Right kidney (tissue), 1 donor: ENCODE data around the gene ST6GALNAC4.

Experiments
- DNase-seq: peaks from one replicate; pipeline ENCODE4 v3.0.0-alpha.2; 2016

The ST6GALNAC4 gene

DNA sequence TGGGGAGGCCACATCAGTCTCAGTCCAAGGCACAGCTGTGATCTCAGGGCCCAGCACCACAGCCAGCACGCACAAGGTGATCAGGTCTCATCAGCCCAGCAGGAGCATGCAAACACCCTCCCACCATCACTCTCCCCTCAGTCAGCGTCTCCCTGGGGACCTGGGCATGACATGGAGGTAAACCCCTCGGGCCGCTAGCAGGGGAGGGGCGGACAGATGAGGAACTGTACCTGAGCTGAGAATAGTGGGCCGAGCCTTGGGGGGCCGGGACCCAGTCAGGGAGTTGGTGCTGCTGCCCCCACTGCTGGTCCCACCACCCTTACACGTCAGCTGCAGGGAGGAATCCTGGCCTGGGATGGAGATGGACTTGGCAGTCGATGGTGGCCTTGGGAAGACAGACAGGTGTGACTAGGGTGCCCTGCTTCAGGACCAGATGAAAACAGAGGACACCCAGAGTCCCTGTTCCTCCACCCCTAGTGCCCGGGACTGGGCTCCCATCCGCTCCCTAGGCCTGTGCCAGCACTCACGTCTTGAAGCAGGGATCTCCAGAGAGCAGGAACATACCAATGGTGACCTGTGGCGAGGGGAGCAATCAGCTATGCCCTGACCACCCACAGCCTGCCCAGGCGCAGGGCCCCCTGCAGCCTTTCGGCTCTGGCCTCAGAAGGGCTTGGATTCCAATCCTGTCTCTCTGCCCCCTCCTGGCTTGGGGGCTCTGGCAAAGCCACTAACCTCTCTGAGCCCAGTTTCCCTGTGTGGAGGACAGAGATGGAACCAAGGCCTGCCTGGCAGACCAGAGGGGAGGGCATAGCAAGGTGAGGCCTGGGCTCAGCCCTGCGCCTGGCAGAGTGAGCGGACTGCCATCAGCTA lies 31.2 kb upstream of the ST6GALNAC4 start:
- no peak for DNase-seq

DNA sequence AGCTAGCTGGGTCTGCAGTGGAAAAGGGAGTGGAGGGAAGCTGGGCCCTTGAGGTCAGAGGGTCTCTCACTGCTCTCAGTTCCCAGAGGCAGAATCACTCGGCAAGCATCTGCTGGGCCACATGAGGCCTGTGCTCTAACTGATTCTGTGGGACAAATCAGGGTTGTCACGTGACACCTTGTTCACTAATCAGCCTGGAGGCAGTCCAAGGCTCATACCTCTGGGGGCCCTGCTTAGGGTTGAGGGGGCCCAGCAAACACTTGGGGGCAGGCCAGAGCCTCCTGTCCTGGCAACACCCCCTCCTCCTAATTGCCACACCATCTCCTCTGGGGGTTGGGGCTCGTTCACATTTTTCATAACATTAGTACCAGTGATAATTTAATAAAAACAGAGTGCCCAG lies 29.9 kb upstream of the ST6GALNAC4 start:
- DNase-seq = no peak

DNA sequence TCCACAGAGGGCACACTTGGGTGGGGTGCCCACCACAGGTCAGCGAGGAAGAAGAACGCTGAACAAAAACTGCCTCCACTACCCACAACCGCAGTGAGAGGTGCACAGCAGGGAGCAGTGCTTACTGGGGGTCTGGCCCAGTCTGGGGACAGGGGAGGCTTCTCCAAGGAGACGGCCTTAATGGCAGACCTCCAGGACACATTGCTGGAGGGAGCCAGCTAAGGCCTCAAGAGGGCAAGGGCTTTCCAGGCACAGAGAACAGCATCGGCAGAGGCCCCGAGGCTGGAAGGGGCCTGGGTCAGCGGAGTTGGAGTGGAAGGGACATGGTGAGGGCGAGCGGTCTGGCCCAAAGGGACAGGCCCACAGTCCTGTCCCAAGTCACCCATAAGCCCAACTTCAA lies 29.1 kb upstream of the ST6GALNAC4 start:
- no peak for DNase-seq

DNA sequence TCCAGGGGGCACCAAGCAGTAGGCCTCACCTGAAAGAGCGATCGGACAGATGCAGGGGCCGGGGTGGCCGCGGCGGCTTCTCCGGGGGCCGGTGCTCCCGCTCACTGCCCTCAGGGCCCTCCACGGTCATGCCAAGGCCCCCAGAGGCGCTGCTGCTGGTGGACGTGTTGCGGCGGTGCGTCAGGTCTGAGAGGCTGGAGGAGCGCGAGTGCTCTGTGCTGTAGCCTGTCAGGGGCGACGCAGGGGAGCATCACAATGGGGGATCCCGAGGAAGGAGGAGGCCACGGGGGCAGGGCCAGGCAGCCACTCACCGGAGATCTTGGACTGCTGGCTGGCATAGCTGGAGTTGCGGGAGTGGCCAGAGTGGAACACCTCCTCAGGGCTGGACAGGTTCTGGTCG lies 28.5 kb upstream of the ST6GALNAC4 start:
- DNase-seq = no peak

DNA sequence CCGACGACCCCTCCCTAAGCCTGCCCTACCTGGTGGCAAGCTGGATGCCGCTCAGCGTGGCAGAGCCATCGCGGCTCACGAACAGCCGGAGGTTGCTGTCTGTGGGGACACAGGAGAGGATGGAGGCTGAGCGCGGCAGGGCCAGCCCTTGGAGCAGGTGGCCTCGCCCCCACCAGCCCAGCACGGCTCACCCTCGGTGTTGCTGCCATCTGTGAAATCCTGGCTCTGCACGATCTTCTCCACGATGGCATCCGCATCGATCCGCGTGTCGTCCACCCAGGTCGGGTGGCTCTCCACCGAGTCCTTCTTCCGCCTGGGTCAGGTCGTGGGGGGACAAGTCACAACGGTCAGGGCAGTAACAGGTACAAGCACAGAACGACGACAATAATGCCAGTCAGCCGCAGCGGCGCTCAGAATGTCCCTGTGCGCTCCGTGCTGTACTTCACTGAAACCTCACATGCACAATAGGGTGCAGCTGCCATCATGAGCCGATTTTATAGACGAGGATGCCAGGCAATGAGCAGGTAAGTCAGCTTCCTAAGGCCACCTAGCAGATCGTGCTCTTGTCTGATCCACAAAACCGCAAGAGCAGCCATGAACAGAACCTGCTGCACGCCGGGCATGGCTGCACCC lies 27.9 kb upstream of the ST6GALNAC4 start:
- DNase-seq = no peak

DNA sequence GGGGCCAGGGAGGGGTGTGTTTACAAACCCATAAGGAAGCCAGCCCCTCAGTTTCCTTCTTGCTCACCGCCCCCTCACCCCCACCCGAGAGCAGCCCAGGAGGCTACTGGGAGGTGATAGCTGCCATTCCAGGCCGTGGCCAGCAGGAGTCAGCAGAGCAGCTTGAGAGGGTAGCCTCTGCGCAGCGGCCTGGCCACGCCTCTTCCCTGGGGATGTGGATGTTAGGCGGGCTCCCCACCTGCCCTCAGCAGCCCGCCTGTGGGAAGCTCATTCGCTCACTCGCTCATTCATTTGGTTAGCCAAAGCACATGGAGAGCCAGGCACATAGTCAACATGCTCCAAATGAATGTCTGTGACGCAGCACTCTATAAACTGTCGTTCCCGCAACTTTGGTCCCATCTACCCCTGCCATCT lies 26.9 kb upstream of the ST6GALNAC4 start:
- no peak for DNase-seq

DNA sequence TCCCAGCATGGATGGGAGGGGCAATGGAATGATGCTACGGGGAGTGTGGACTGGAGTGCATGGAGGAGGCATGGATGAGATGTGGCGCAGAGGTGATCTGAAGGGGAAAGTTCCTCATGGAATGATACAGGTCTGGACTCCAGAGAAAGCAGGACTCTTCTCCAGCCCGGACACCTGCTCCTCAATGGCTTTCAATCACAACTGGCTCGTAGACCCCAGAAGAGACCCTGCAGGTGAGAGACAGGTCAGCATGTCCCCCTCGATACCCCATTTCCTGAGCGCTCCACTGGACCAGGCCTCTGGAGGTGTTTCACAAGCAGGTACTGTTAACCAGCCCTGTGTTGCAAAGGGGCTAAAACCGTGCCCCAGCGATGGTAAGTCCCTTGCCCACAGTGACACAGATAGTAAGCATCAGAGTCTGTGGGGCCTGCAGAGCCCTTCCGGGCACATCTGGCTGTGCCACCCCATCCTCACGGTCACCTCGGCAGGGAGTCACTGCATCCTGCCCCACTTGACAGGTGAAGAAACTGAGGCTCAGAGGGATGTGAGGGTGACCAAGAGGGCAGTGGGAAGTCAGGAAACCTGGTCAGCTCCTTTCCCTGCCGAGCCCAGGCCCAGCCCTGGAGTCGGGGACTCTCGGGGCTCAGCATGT lies 26.3 kb upstream of the ST6GALNAC4 start:
- DNase-seq = peak; percentile 44

DNA sequence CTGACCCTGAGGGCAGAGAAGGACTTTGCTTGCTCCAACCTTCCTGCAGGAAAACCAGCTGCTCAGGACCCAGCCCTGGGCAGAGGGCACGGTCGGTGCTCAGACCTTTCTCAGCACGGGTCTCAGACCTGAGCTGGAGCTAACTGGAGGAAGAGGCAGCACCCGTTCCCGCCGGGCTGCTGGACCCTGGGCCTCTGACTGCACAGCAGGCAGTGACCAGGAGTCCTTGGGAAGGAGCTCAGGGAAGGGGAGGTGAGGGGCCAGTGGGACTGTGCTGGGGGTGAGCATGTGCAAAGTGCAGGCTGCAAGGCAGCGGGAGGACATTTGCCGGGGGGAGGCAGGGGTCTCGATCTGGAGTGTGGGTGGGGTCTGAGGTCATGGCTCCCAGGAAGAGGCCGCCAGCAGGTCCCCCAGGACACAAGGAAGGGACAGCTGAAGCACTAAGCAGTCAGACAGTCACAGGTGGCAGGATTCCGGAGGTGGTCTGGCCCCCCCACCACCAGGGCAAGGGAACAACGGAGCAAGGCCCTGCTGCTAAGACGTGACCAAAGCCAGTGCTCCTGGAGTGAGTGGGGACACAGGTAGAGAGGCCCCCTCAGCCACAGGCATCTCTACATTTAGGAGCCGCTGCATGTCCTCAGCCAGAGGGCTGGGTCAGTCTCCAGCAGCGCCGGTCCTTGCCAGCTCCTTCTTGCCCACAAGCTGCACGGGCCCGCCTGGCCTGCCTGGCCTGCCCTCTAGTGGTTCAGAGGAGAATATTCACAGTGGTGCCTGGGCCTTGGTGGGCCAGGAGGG lies 25.6 kb upstream of the ST6GALNAC4 start:
- peak; percentile 58 for DNase-seq

DNA sequence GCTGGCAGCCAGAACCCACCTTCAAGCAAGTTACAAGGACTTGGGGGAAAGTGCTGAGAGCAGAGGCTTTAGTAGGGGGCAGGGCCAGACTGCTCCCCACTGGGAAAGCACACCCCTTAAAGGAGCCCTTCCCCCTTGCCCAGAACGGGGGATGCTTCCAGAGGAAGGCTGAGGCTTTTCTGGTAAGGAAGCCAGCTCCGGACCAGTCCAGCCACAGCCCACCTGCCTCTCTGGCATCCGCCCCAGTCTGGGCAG lies 25.0 kb upstream of the ST6GALNAC4 start:
- no peak for DNase-seq

DNA sequence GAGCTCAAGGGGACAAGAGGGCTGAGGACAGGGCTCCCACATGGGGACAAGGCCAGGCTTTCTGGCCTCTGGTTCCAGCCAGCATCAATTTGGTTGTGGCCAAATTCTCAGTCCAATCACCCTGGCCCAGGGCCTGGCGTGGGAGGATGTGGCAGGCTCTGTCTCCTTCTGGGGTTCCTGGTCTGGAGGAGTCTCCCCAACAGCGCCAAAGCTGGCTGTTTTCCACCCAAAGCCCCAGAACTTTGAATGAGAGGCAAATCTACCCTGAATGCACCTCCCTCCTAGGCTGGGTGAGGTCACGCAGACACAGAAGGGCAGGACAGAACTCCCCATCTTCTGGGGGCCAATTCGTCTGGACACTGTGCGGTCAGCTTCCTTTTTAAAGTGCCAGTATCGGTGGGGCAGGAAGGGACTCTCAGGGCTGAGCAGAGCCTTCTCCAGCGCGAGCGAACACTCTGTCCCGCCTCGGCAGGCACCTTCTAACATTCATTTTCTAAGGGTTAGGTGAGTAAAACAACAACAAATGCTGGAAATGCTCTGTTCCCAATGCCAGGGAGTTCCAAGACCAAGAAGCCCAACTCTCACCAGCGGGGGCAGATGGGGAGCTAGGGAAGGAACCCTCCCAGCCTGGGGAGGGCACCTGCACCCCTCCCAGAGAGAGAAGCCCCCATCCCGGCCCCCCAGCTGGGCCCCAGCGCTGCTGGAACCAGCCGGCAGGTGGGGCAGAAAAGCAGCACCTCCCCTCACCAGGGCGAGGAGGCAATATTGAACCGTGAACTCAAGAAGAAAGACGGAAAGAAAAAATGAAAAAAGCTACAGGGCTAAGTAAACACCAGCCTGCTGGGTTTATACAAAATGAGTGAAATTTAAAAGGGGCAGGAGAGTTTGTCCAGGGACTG lies 24.5 kb upstream of the ST6GALNAC4 start:
- no peak for DNase-seq

DNA sequence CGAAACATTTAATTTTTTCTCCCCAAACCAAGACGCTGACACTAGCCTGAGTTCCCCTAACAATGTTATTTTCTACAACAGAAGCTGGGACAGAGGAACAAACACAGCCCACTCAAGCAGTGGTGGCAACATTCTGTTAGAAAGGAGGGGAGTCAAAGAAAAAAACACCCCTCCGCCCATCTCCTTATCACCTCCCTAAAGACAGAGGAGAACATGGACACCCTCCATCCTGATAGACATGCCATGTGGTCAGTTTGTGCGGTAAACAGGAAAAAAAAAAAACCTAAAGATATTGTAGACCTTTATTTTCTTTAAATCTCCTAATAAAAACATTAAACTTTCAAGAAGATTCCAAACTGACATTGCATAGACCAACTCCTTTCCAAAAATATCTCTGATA lies 23.8 kb upstream of the ST6GALNAC4 start:
- DNase-seq = no peak

DNA sequence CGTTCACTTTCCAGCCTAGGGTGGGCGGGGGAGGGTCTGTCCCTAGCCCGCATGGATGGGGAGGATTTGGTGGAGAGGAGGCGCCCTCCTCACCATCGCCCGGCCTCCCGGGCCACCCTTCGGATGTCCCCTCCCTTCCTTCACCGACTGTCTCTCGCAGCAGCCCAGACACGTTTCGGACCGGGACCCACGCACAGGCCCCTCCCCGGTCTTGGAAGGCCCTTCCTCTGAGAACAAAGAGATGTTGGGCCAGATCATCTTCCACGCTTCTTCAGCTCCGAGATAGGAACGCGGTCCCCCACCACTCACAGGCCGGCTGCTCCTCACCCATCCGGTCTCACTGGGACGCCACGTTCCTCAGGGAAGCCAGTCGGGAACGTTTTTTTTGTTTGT lies 21.5 kb upstream of the ST6GALNAC4 start:
- DNase-seq = no peak

DNA sequence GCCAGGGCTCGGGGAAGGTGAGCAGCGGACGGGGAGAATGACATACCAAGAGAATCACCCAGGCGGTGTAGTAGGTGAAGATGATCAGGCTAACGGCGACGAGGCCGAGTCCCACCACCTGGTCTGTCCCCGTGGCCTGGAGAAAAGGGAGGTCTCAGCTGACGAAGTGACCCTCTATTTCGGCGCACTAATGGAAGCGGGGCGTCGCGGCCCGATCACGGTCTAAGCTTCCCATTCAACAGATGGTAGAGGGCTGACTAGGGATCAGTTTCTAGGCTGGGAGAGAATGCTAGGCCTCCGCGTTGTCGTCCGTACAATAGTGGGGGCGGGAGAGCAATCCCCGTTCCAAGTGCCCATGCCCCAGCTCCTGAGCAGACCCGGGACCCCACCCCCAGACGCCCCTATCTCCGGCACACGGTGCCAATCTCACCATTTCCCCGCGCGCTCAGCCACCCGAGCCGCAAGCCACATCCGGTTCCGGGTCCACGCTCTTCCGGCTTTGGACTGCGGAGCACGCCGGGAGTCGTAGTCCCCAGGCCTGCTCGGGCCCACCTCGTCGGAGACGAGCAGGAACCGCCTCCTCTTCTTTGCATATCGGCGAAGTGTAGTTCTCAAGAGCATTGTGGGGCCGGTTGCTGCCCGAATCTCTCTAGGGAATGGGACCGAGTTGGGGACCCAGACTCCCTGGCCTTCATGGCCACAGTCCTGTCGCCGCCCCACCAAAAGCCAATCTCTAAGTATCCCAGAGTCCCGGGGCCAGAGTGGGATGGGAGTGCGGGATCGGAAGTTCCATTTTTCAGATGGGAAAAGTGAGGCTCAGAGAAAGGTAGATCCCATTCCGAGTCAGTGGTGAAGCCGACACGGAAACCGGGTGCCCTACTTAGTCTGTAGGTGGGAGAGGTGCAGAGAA lies 20.8 kb upstream of the ST6GALNAC4 start, which contains the start of gene DPM2:
TSS of gene DPM2 (minus strand) at position 467 of the 910 bp plus-strand sequence. CDS start at position 433, 34 bp downstream.
- peak; percentile 83 for DNase-seq

DNA sequence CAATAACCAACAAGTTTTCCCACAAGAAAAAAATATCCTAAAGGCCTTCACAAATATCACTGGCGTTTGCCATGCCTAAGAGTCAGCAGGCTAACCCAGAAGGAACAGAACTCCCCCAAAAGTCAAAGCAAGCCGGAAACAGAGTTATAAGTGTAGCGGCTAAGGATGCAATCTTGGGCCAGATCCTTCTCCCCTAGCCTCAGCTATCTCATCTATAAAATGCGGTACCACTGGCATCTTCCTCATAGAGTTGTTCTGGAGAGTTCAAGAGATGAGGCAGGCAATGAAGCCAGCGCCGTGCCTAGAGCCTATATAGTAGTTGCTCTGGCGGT lies 20.2 kb upstream of the ST6GALNAC4 start:
- DNase-seq = no peak

DNA sequence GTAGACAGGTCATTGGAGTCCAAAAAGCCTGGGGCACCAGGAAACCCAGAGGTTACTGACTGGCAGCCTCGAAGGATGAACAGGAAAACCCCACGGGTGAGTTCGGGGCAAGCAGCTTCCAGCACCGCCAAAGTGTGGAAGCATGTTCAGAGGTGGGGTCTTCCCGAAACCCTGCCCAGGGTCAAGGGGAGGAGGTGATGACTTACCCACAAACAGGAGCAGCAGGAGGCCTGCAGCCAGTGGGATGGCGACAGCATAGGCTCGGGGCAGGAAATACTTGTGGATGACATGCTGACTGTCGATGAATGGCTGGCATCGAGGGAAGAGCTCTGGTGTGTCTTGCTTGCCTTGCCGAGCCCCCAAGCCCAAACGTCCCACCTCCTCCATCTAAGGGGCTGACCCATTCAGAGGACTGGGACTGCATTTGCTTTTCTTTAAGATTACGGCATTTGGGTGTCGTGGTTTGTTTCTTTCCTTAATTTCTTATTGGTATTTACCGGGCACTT lies 19.6 kb upstream of the ST6GALNAC4 start:
- DNase-seq = no peak

DNA sequence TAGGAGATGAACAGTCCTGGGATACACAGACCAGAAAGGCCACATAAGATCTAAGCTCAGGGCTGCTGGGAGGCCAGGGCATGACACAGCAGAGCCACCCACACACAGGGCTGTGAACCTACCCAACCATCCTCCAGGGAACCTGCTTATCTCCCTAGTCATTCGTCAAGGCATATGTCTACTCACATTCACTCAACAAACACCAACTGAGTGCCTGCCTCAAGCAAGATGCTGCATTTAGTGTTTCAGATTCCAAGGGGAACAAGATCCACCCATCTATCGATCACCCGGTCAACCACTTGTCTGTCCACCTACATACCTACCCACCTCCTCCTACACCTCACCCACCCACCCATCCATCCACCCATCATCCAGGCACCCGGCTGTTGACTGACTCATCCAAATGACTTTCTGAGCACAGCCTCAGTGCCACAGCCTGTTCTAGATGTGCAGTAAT lies 19.0 kb upstream of the ST6GALNAC4 start:
- DNase-seq = no peak

DNA sequence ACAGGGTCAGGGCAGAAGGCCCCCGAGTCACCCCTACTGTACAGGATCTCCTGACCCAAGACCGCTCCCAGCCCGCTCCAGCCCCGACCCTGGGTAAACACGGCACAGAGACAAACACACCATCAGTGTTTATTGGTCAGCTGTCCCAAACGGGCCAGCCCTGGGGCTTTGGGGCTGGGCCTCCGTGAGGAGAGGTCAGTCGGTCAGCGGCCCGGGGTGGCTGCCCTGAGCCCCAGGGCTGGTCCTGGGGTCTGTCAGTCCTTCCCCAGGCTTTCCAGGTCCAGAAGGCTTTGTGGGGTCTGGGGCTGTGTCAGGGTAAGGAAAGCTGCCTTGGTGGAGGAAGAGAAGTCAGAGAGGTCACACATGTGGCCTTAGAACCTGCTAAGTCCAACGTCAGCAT lies 18.1 kb upstream of the ST6GALNAC4 start:
- no peak for DNase-seq

DNA sequence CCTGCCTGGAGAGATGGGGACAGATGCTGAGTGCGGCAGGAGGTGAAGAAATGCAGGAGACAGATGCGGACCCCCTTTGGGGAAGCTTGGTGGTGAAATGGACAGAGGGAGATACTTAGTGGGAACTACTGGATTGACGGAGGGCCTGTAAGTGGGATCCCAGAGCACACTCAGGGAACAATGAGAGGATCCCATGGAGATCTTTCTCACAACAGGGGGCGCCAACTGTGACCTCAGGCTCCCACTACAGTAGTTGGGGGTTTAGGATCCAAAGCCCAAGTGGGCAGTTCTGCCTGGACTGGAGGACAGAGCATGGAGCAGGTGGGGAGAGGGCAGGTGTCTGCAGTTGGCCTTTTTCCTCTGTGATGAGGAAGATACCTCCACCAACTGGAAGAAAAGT lies 17.4 kb upstream of the ST6GALNAC4 start:
- no peak for DNase-seq

DNA sequence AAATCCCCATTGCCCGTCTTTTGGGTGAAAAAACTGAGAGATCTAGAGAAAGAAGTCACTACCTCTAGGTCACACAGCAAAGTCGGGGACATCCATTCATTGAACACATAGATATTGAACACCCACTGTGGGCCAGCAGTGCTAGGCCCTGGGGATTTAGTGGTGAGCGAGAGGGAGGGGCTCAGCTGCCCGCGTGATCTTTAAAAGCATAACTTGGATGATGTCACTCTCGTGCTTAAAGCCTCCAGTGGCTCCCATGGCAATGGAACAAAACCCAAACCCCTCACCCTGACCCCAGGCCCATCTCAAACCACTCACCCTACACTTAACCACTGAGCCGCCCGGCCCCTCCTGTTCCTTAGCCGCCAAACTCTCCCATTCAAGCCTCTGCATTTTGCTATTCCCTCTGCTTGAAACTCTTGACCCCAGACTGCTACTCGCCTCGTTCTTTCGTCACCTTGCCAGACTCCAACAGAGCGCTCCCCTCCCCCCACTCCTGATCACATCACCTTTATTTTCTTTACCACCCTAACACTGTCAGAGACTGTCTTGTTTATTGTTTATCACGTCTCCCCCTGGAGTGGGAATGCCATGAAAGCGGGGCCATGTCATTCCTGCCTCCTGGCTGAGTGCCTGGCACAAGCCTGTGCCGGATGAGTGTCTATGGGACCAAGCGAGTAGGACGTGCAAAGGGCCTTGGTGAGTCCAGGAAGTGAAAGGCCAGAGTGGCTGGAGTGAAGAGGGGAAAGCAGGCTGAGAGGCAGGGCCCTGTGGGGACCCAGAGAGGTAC lies 14.4 kb upstream of the ST6GALNAC4 start:
- DNase-seq = no peak
